ENCODE results near the gene ANKRD11. TPM values are rescaled to one million over a fixed set of nuclear protein-coding genes. Genes with fewer than 3 reads are reported as not detected.
"Not testable (repeated sequence)": the region's sequence is repeated elsewhere in the genome, so short reads cannot be mapped to it uniquely, and the experiment has no call there.

The ANKRD11 gene
- total RNA-seq, 1 donor from 2014 or later, result 63.8 TPM

DNA sequence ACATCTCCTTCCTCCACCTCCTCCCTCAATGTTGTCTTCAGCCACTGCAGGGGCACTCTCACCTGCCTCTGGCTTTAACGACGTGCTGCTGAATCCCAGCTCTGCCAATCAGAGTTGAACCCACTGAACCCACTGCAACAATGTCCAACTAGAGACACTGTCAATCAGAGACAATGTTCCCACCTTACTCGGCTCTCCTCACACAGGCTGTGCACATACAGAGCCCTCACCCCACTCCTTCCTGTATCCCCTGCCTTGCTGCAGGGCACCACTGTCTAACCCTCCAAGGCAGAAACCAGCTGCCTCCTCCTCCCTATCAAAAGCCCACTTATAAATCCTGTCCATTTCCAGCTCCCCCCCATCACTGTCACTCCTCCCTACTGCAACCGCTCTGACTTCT, 58.7 kb downstream of the ANKRD11 start:
- H3K9me3 ChIP-seq (replicated peaks), result no peaks in the 10 kb centered on the region
- intact Hi-C loops (cut with micrococcal nuclease), result no loop called here
- no peak for TF ChIP-seq CTCF (IDR thresholded peaks at IDR 0.05; ENCODE audit: borderline replicate concordance)
- no peaks in the 10 kb centered on the region for H3K27me3 ChIP-seq (ENCODE audit: low read depth)
- no peak for DNase-seq
- H3K27ac ChIP-seq (replicated peaks), result no peak overlapping the region
- H3K4me1 ChIP-seq, result peaks cover 55% of the 10 kb centered on the region
- H3K36me3 ChIP-seq, result no peaks in the 10 kb centered on the region
- no peak overlapping the region for H3K4me3 ChIP-seq

GRCh38 chr16:89431158-89431584, 59.2 kb downstream of the ANKRD11 start:
- DNase-seq, result no peak
- Histone ChIP-seq H3K27me3 (ENCODE audit: low read depth) (no peaks in the 10 kb centered on the region), H3K9me3 (replicated peaks) (no peaks in the 10 kb centered on the region), H3K27ac (replicated peaks) (no peak overlapping the region), H3K4me1 (peaks cover 52% of the 10 kb centered on the region), H3K4me3 (no peak overlapping the region), H3K36me3 (no peaks in the 10 kb centered on the region)
- intact Hi-C loops (cut with micrococcal nuclease), result no loop called here
- TF ChIP-seq CTCF (IDR thresholded peaks at IDR 0.05; ENCODE audit: borderline replicate concordance), result no peak

DNA sequence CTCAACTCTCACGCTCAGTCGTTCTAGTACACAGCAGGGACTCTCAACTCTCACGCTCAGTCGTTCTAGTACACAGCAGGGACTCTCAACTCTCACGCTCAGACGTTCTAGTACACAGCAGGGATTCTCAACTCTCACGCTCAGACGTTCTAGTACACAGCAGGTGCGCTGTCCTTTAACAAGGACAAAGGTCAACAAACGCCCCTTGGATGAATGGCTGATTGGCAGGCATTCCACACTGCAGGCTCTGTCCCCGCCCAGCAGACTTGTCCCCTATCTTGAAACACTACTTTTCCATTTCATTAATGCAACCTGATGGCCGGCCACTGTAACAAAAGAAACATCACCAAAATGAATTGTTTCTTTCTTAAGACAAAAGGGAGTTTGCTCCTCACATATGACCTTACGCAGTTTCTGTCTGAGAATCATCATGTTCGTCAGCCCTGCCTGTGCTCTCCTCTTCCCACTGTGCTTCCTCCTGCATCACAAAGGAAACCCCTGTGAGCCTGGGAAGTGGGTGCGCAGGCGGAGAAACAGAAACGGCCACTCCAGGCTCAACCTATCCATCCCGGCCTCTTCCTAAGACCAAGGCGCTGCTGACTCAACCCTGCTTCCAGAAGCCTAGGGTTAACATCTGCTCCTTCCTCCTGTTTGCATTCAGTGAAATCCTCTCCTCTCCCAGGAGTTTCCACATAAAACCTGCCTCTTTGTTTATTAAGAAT, 59.8 kb downstream of the ANKRD11 start:
- intact Hi-C loops (cut with micrococcal nuclease), result no loop called here
- H3K4me3 ChIP-seq, result no peak overlapping the region
- TF ChIP-seq CTCF (IDR thresholded peaks at IDR 0.05; ENCODE audit: borderline replicate concordance), result no peak
- H3K27ac ChIP-seq (replicated peaks), result no peak overlapping the region
- no peak for DNase-seq
- H3K27me3 ChIP-seq (ENCODE audit: low read depth), result no peaks in the 10 kb centered on the region
- no peaks in the 10 kb centered on the region for H3K36me3 ChIP-seq
- H3K4me1 ChIP-seq, result peaks cover 54% of the 10 kb centered on the region
- H3K9me3 ChIP-seq (replicated peaks), result no peaks in the 10 kb centered on the region

DNA sequence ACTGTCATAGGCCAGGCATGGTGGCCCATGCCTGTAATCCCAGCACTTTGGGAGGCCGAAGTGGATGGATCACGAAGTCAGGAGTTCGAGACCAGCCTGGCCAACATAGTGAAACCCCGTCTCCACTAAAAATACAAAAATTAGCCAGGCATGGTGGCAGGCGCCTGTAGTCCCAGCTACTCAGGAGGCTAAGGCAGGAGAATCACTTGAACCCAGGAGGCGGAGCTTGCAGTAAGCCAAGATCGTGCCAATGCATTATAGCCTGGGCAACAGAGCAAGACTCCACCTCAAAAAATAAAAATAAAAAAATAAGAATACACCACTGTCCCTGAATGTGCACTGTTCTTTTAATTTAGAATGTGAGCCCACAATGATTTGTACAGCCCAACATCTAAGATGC, 61.8 kb downstream of the ANKRD11 start:
- DNase-seq; H3K9me3 ChIP-seq (replicated peaks); H3K4me3 ChIP-seq; H3K36me3 ChIP-seq; intact Hi-C loops (cut with micrococcal nuclease); H3K27me3 ChIP-seq (ENCODE audit: low read depth); H3K27ac ChIP-seq (replicated peaks): not testable (repeated sequence)
- peaks cover 58% of the 10 kb centered on the region for H3K4me1 ChIP-seq

- Histone ChIP-seq H3K4me3 (no peak overlapping the region), H3K27me3 (ENCODE audit: low read depth) (no peaks in the 10 kb centered on the region), H3K9me3 (replicated peaks) (no peaks in the 10 kb centered on the region), H3K4me1 (peaks cover 58% of the 10 kb centered on the region), H3K27ac (replicated peaks) (no peak overlapping the region), H3K36me3 (no peaks in the 10 kb centered on the region)
- TF ChIP-seq CTCF (IDR thresholded peaks at IDR 0.05; ENCODE audit: borderline replicate concordance), result no peak
- DNase-seq, result no peak
- intact Hi-C loops (cut with micrococcal nuclease), result no loop called here
These were observed 63.4 kb downstream of the ANKRD11 start for GRCh38 chr16:89426736-89427530.

DNA sequence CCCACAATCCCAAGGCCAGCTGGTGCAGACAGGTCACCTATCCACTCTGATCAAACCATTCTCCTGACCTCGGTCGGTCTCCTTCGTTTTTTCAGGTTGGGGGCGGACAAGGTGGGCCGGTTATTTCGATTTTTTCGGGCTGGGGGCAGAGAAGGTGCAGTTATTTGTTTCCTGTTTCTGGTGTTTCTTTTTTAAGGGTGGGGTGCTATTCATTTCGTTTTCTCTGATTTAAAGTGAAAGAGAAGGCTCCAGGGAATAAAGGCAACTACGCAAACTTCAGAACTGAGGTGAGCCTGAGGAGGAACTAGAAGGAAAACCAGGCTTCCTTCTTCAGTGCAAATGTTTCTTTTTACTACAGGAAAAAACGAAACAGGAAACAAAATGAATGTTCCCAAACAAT, 64.8 kb downstream of the ANKRD11 start:
- DNase-seq, result no peak
- Histone ChIP-seq H3K4me1 (peaks cover 52% of the 10 kb centered on the region), H3K4me3 (no peak overlapping the region), H3K36me3 (no peaks in the 10 kb centered on the region), H3K9me3 (replicated peaks) (no peaks in the 10 kb centered on the region), H3K27ac (replicated peaks) (peak overlapping the region; percentile 14), H3K27me3 (ENCODE audit: low read depth) (no peaks in the 10 kb centered on the region)
- TF ChIP-seq CTCF (IDR thresholded peaks at IDR 0.05; ENCODE audit: borderline replicate concordance), result no peak
- intact Hi-C loops (cut with micrococcal nuclease), result no loop called here
